Progenitor cell of endocrine pancreas (in vitro differentiated cells): ENCODE data around the gene RADIL. TPM values are rescaled to one million over a fixed set of nuclear protein-coding genes. Genes with fewer than 3 reads are reported as not detected.

Experiments
- DNase-seq: peaks from one replicate; pipeline ENCODE4 v3.0.0; 2021; ENCODE audit warnings: low spot score; ENCODE audit not compliant: unreplicated experiment
- H3K27ac Mint-ChIP-seq: 2 replicates; pipeline ENCODE4 v1.8.0; 2021; ENCODE audit warnings: mild to moderate bottlenecking, moderate library complexity, mixed read lengths
- H3K27me3 Mint-ChIP-seq: 2 replicates; pipeline ENCODE4 v1.8.0; 2021; ENCODE audit warnings: mixed read lengths
- H3K36me3 Mint-ChIP-seq: 2 replicates; pipeline ENCODE4 v1.8.0; 2022; ENCODE audit warnings: mixed read lengths; ENCODE audit not compliant: insufficient read depth
- H3K4me1 Mint-ChIP-seq: 2 replicates; pipeline ENCODE4 v1.8.0; 2021; ENCODE audit warnings: low read depth, mixed read lengths
- H3K4me3 Mint-ChIP-seq: 2 replicates; pipeline ENCODE4 v1.8.0; 2021; ENCODE audit warnings: low read depth, mild to moderate bottlenecking, moderate library complexity, mixed read lengths
- H3K9me3 Mint-ChIP-seq: 2 replicates; pipeline ENCODE4 v1.8.0; 2021; ENCODE audit warnings: low read depth, mixed read lengths
- total RNA-seq: library from RNA; stranded (reverse); gene quantifications from 2 replicates; pipeline ENCODE4 v1.2.1, GENCODE V29; 2021
- TF ChIP-seq, protein P1 (sequence below): fragments of 200-600 bp; sonication (generic); IDR thresholded peaks from one replicate; pipeline ENCODE4 v1.5.0; 2021; ENCODE audit warnings: antibody characterized with exemption, mild to moderate bottlenecking; ENCODE audit not compliant: unreplicated experiment

Gene RADIL
- total RNA-seq, 1 donor from 2014 or later, result 2.0 TPM

DNA sequence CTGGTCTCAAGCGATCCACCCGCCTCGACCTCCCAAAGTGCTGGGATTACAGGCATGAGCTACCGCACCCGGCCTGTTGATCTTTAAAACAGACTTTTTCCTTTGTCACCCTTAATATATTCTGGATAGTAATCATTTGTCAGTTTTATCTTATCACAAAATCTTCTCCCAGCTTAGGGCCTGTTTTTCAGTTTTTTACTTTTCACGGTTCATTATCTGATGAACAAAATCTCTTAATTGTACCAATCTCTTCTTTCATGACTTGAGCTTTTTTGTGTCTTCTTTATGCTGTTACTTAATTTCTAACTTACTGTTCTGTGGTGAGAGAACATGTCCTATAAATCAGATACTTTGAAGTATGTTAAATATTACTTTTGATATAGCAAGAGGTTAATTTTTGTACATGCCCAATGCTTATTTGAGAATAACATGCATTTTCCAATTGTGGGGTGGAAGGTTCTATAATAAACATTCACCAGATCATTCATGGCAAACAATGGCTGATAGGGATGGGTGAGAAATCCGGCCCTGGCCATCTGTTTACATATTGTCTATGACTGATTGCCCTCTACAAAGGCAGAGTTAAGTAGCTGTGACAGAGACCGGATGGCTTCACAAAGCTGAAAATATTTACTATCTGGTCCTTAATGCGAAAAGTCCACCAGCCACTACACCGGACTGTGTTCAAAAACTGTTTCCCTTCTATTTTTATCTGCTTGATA, 27.0 kb downstream of the RADIL start:
- H3K9me3 Mint-ChIP-seq, result peaks cover 1% of the 10 kb centered on the region
- H3K36me3 Mint-ChIP-seq, result no peaks in the 10 kb centered on the region
- no peak overlapping the region for H3K27ac Mint-ChIP-seq
- no peak overlapping the region for H3K4me3 Mint-ChIP-seq
- H3K27me3 Mint-ChIP-seq, result peaks cover 15% of the 10 kb centered on the region
- no peak for DNase-seq
- H3K4me1 Mint-ChIP-seq, result peaks cover 1% of the 10 kb centered on the region
- TF ChIP-seq, protein P1, sequence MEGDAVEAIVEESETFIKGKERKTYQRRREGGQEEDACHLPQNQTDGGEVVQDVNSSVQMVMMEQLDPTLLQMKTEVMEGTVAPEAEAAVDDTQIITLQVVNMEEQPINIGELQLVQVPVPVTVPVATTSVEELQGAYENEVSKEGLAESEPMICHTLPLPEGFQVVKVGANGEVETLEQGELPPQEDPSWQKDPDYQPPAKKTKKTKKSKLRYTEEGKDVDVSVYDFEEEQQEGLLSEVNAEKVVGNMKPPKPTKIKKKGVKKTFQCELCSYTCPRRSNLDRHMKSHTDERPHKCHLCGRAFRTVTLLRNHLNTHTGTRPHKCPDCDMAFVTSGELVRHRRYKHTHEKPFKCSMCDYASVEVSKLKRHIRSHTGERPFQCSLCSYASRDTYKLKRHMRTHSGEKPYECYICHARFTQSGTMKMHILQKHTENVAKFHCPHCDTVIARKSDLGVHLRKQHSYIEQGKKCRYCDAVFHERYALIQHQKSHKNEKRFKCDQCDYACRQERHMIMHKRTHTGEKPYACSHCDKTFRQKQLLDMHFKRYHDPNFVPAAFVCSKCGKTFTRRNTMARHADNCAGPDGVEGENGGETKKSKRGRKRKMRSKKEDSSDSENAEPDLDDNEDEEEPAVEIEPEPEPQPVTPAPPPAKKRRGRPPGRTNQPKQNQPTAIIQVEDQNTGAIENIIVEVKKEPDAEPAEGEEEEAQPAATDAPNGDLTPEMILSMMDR, result no peak

DNA sequence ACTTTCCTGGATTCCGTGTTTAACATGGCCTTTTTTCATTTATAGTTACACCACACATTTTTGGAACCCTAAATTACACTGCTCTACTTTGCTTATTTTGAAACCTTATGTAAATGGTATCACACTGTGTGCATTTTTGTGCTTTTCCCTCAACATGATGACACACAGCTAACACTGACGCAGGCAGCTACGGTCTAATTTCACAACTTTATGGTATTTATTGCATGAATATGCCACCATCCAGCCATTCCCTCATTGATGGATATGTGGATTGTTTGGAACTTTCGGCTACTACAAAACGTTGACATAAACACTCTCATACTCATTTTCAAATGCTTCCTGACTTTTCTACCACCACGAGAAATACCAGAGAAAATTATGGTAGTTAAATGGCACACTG, 28.6 kb downstream of the RADIL start:
- peaks cover 2% of the 10 kb centered on the region for H3K36me3 Mint-ChIP-seq
- peaks cover 15% of the 10 kb centered on the region for H3K27me3 Mint-ChIP-seq
- peaks cover 1% of the 10 kb centered on the region for H3K4me1 Mint-ChIP-seq
- no peak for DNase-seq
- TF ChIP-seq, protein P1, result no peak
- H3K9me3 Mint-ChIP-seq, result peaks cover 5% of the 10 kb centered on the region
- no peak overlapping the region for H3K4me3 Mint-ChIP-seq
- H3K27ac Mint-ChIP-seq, result no peak overlapping the region

DNA sequence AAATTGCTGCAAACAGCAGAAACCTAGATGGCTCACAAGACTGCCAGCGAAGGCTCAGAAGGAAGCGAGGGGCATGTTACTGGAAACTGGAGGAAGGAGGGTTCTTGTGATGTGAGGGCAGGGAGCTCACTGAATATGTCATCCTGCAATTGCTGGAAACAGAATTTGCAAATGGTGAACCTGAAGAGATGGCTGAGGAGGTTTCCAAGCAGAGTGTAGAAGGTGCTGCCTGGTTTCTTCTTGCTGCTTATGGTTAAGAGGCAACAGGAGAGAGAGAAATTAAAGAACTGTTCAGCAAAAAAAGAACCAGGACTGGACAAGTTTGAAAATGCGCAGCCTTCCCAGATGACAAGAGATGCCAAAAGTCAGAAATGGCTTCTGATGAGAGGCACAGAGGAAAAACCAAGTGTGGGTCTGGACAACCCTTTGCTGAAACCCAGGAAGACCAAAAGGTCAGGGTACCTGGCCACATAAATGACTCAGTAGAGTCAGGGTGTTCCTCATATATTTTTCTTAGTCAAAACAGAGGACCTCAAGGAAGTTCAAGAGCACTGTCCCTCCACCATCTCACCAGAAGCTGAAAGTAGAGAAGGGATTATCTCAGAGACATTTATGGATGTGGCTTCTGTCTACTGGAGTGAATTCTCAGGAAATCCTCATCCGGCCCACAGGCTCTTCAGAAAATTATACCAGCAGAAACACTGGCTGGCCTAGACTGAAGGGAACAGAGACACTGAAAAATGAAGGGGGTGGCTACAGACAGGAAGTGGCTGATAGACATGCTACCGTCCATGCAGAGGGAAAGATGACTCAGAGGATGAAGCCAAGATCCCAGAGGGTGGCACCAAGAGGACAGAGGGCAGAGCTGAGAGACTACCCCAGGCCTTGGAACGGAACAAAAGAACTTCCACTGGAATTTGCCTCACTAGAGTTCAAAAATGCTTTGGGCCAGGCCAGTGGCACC, 31.8 kb downstream of the RADIL start:
- Mint-ChIP-seq H3K36me3 (peaks cover 2% of the 10 kb centered on the region), H3K4me1 (peaks cover 1% of the 10 kb centered on the region), H3K27me3 (peaks cover 4% of the 10 kb centered on the region), H3K4me3 (no peak overlapping the region), H3K27ac (no peak overlapping the region), H3K9me3 (peaks cover 5% of the 10 kb centered on the region)
- DNase-seq, result no peak
- TF ChIP-seq, protein P1, result no peak

DNA sequence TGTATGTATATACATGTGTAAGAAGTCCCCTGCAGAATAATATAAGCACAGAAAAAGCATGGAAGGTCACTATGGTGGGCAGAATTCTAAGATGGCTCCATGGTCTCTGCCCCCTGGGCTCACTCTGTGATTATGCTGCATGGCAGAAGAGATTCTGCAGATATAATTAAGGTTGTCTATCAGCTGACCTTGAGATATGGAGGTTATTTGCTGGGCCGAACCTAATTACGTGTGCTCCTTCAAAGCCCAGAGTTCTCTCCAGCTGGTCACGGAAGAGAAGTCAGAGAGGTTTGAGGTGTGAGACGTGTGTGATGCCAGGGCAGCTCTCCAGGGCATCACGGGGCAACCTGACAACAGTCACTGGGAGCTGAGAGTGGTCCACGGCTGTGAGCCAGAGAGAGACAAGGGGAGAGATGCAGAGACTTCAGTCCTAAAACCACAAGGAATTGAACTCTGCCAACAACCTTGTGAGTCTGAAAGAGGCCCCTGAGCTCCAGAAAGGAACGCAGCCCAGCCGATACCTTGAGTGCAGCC, 33.2 kb downstream of the RADIL start:
- Mint-ChIP-seq H3K4me1 (no peaks in the 10 kb centered on the region), H3K27ac (no peak overlapping the region), H3K27me3 (peaks cover 6% of the 10 kb centered on the region), H3K4me3 (no peak overlapping the region), H3K9me3 (peaks cover 5% of the 10 kb centered on the region), H3K36me3 (peaks cover 2% of the 10 kb centered on the region)
- TF ChIP-seq, protein P1, result no peak
- no peak for DNase-seq

DNA sequence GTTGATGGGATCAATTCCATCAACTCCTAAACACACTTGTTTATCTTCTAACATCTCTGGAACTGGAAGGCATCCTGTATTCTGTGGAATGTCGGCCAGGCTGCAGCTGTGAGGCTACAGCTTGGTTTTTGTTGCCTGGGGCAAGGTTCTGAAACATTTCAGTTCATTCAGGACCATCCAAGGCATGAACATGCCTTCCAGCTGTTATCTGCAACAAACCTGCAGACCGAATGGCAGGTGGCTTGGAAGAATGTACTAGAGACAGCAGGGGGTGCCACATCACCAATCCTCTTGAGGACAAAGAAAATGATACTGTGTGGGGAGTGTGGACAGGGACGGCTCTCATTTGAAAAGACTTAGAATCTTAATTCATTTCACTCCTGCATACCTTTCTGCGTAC, 34.1 kb downstream of the RADIL start:
- H3K4me1 Mint-ChIP-seq, result no peaks in the 10 kb centered on the region
- TF ChIP-seq, protein P1, result peak; percentile 30
- no peak overlapping the region for H3K27ac Mint-ChIP-seq
- DNase-seq, result no peak
- H3K36me3 Mint-ChIP-seq, result peaks cover 2% of the 10 kb centered on the region
- peaks cover 12% of the 10 kb centered on the region for H3K27me3 Mint-ChIP-seq
- H3K4me3 Mint-ChIP-seq, result no peak overlapping the region
- peaks cover 5% of the 10 kb centered on the region for H3K9me3 Mint-ChIP-seq
